ENCODE results near the gene PRMT5.

The PRMT5 gene

DNA sequence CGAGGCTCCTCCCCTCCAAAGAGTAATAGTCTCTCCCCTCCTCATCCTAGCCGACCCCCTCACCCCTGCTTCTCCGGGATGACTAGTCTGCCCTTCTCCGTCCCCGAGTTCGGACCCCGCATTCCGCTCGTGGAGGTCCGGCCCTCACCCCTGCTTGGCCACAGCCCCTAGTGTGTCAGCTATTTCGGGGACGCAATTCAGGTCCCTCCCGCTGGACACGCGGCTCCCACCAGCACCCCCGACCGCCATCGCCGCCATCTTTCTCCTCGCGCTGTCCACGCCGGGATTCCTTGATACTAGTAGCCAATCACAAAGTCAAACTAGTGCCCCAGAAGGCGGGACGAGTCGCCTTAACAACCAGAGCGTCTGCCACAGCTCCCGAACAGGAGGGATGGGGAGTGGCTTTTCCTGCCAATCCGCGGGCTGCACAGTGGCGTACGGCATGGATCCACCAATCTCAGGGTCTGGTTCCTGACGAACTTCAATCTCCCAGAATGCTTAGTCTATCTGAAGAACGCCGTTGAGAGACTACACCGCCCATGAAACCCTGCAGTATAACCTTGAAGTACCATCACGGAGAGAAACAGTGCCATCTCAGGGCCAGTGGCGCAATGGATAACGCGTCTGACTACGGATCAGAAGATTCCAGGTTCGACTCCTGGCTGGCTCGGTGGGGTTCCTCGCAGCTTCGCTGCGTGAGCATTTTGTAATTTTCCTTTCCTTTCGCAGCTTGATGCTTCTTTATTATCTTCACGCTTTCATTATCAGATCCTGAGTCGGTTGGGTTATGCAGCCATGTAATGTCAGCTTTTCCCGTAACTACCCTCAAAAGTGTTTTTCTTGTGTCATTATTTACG lies at the start of gene PRMT5:
TSS of gene PRMT5 (minus strand) at position 273 of the 857 bp plus-strand sequence. CDS start at position 258, 15 bp downstream.
- DNase-seq (ENCODE audit: low read depth), result peak; percentile 99
- H3K4me3 ChIP-seq (ENCODE audit: low read depth, low read length), result peak within 1 kb of the TSS; percentile 91
- TF ChIP-seq, protein P1, sequence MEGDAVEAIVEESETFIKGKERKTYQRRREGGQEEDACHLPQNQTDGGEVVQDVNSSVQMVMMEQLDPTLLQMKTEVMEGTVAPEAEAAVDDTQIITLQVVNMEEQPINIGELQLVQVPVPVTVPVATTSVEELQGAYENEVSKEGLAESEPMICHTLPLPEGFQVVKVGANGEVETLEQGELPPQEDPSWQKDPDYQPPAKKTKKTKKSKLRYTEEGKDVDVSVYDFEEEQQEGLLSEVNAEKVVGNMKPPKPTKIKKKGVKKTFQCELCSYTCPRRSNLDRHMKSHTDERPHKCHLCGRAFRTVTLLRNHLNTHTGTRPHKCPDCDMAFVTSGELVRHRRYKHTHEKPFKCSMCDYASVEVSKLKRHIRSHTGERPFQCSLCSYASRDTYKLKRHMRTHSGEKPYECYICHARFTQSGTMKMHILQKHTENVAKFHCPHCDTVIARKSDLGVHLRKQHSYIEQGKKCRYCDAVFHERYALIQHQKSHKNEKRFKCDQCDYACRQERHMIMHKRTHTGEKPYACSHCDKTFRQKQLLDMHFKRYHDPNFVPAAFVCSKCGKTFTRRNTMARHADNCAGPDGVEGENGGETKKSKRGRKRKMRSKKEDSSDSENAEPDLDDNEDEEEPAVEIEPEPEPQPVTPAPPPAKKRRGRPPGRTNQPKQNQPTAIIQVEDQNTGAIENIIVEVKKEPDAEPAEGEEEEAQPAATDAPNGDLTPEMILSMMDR (IDR thresholded peaks at IDR 0.05; ENCODE audit: low read depth, low read length, missing control alignments), result no peak

DNA sequence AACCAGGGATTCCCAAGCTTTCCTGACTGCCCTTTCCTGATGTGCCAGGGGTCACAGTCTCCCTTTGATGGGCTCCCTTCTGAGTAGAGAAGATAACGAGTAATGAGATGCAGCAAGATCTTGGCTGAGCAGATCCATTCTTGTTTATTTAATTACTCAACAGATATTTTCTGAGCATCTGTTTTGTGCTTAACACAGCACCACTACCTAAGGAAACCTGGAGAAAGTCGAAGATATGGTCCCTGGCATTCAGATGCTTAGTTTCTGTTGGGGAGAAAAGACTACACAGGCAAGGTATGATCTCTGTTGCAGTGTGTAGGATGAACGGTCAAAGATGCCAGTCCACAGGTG lies 49.3 kb upstream of the PRMT5 start:
- TF ChIP-seq, protein P1 (IDR thresholded peaks at IDR 0.05; ENCODE audit: low read depth, low read length, missing control alignments), result no peak
- no peak overlapping the region for H3K4me3 ChIP-seq (ENCODE audit: low read depth, low read length)
- DNase-seq (ENCODE audit: low read depth), result no peak

DNA sequence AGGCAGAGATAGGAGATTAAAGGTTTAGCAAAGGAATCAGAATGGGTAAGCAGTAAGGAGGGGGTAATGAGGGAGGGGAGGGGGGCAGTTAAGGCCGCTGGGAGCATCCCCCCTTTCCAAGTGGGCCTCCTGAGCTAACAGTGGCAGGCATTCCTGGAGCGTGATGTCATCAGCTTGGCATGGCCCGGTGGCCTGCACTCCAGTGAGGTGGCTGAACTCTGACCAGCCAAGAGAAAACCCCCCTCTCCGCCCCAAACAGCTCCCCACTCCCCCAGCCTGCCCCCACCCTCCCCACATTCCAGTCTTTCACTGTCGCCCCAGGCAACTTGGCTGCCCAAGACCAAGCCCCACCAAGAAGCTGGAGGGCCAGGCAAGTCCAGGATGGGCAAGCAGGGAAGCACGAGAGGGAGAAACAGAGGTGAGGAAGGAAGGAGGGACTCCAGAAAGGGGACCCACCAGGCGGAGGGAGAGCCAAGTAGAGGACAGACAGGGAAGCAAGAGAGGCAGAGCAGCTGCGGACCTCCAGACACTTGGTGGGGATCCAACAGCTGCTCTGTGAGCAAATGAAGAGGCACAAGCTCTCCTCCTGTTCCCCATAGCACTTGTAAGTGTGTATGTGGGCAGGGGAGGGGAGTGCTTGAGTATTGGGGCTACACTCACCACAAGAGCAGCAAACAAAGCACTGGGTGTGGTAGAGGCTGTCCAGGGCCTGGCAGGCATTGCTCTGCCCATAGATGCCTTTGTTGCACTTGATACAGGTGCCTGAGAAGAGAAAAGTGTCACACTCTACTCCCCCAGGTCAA lies 48.7 kb upstream of the PRMT5 start:
- H3K4me3 ChIP-seq (ENCODE audit: low read depth, low read length), result no peak overlapping the region
- TF ChIP-seq, protein P1 (IDR thresholded peaks at IDR 0.05; ENCODE audit: low read depth, low read length, missing control alignments), result no peak
- DNase-seq (ENCODE audit: low read depth), result no peak

DNA sequence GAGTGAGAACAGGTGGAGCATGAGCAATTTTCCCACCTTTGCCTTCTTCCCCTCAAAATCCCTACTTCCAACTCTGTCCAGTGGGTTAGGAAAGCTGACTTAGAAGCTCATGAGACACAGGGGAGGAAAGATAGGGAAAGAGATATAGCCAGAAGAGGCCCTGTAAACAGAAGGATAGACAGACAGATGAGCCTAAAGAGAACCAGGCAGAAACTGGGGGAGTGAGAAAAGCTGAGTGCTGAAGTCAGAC lies 48.2 kb upstream of the PRMT5 start:
- H3K4me3 ChIP-seq (ENCODE audit: low read depth, low read length), result no peak overlapping the region
- TF ChIP-seq, protein P1 (IDR thresholded peaks at IDR 0.05; ENCODE audit: low read depth, low read length, missing control alignments), result no peak
- DNase-seq (ENCODE audit: low read depth), result no peak

DNA sequence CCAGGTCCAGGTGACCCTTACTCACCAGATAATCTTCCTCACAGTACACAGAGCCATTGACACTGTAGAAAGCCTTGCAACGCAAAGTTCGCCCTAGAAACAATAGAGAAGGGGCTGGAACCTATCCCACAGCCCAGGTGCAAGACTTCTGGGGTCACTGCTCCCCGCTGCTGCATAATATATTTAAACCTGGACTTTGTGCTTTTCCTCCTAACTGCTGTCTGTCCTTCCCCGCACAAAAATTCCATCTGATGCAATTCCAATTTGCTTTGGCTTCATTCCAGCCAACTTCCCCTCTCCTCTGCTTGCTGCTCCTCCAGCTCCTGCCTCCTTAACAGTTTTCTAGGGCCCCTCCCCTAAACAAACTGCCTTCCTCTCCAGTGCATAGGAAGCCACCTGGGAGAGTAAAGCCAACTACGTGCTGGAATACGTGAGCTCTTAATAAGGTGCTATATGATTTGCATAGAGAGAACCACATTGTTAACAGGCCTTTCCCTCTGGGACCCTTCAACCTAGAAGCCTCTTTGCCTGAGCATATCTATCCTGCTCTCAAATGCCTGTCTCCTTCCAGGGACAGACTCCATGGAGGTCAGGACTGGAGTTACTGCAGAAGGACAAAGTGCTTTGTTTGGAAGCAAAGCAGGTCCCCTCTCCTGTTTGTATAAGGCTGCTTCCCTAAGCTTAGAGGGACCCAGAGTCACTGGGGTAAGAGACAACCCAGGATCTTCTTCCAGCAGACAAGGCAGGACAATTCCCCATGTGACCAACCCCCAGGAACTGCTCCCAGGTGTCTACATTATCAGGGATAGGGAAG lies 47.7 kb upstream of the PRMT5 start:
- DNase-seq (ENCODE audit: low read depth), result no peak
- TF ChIP-seq, protein P1 (IDR thresholded peaks at IDR 0.05; ENCODE audit: low read depth, low read length, missing control alignments), result no peak
- H3K4me3 ChIP-seq (ENCODE audit: low read depth, low read length), result no peak overlapping the region

DNA sequence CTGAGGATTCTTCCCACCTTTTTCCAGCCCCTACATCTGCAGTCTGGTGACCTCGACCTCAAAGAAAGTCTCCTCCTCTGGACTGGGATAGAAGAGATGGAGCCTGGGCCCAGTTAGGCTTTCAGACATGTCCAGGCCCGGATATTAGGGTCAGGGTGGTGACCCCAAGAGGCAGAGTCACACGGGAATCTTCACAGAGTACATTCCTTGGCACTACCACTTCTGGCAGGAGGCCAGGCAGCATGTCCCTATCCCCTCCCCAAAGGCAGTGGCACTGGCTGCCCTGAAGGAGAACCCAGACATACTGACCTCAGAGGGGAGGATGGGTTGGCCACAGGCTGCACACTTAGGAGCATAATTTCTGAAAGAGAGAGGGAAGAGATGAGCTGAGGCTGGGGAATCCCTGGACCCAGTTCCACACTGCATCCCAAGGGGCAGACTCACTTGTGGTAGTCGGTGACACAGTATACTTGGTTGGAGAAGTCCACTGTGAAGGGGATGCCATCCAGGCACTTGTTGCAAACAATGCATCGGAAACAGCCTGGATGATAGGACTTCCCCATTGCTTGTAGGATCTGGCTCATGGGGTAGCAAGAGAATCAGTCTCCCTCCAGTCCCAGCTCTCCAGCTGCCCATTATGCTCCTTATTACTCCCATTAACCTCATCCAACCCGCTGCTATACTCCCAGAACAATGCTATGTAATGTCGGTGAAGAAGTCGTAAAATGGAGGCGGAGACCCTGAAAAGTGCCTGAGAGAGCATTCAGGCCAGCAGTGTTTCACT lies 45.5 kb upstream of the PRMT5 start:
- TF ChIP-seq, protein P1 (IDR thresholded peaks at IDR 0.05; ENCODE audit: low read depth, low read length, missing control alignments), result no peak
- no peak overlapping the region for H3K4me3 ChIP-seq (ENCODE audit: low read depth, low read length)
- no peak for DNase-seq (ENCODE audit: low read depth)

Data from GM12864 (cell line).